Neural progenitor cell (in vitro differentiated cells): ENCODE measurements around the gene MYO1D.

Source experiments
- EZH2 ChIP-seq: fragments of 200-600 bp; sonication (generic); IDR thresholded peaks from 2 replicates; pipeline ENCODE4 v1.6.1; 2017; ENCODE audit warnings: antibody characterized with exemption, mild to moderate bottlenecking, moderate library complexity
- EZH2phosphoT487 ChIP-seq: fragments of 200-600 bp; sonication (generic); IDR thresholded peaks from 2 replicates; pipeline ENCODE4 v1.6.1; 2017; ENCODE audit warnings: antibody characterized with exemption
- TF ChIP-seq, protein P1 (sequence below): fragments of 200-600 bp; sonication (generic); IDR thresholded peaks from 2 replicates; pipeline ENCODE4 v1.5.1; 2017; ENCODE audit warnings: antibody characterized with exemption, mild to moderate bottlenecking

GRCh38 chr17:32546031-32546444 is 330.9 kb downstream of the MYO1D start:
- TF ChIP-seq, protein P1, sequence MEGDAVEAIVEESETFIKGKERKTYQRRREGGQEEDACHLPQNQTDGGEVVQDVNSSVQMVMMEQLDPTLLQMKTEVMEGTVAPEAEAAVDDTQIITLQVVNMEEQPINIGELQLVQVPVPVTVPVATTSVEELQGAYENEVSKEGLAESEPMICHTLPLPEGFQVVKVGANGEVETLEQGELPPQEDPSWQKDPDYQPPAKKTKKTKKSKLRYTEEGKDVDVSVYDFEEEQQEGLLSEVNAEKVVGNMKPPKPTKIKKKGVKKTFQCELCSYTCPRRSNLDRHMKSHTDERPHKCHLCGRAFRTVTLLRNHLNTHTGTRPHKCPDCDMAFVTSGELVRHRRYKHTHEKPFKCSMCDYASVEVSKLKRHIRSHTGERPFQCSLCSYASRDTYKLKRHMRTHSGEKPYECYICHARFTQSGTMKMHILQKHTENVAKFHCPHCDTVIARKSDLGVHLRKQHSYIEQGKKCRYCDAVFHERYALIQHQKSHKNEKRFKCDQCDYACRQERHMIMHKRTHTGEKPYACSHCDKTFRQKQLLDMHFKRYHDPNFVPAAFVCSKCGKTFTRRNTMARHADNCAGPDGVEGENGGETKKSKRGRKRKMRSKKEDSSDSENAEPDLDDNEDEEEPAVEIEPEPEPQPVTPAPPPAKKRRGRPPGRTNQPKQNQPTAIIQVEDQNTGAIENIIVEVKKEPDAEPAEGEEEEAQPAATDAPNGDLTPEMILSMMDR, result no peak
- TF ChIP-seq EZH2 (no peak), EZH2phosphoT487 (no peak)
